HEK293 (cell line): ENCODE data around the gene WDR1.

Experiments
- CTCF ChIA-PET: fragments of 350-600 bp; formaldehyde crosslinking; extraction: SDS; loops from one replicate; lab custom pipeline; 2021; ENCODE audit warnings: antibody characterized with exemption; lab: Yijun Ruan, JAX
- POLR2A ChIA-PET: fragments of 300-600 bp; formaldehyde crosslinking; extraction: SDS; loops from one replicate; lab custom pipeline; 2020; ENCODE audit warnings: antibody characterized with exemption, inconsistent platforms; lab: Yijun Ruan, JAX
- H3K27ac ChIP-seq: fragments of 200-500 bp; sonication (Bioruptor generic); 2 replicates; pipeline ENCODE4 v1.5.1; 2014; ENCODE audit warnings: low read depth, low read length, control low read depth, inconsistent platforms; ENCODE audit errors: extremely low read depth
- H3K36me3 ChIP-seq, 2 experiments: fragments of 200-500 bp in 1 of 2; sonication (Bioruptor generic) in 1 of 2; 1 replicate in 1 of 2; 2 replicates in 1 of 2; pipeline ENCODE4 v1.5.1; 2014 to 2017; ENCODE audit warnings: inconsistent platforms in 2 of 2, low read length in 2 of 2; ENCODE audit not compliant: control insufficient read depth in 2 of 2, insufficient read depth in 1 of 2
- H3K4me1 ChIP-seq: fragments of 200-500 bp; sonication (Bioruptor generic); 2 replicates; pipeline ENCODE4 v1.5.1; 2014; ENCODE audit warnings: mild to moderate bottlenecking, low read length, inconsistent platforms; ENCODE audit not compliant: control insufficient read depth, insufficient read depth
- H3K4me3 ChIP-seq: 2 replicates; pipeline ENCODE4 v1.5.1; 2011; ENCODE audit warnings: low read depth, mild to moderate bottlenecking, control low read depth, low read length, moderate library complexity
- H3K9me3 ChIP-seq: fragments of 200-500 bp; sonication (Bioruptor generic); 2 replicates; pipeline ENCODE4 v1.5.1; 2014; ENCODE audit warnings: low read depth, low read length, inconsistent platforms; ENCODE audit not compliant: control insufficient read depth, insufficient read depth
- EGR2 ChIP-seq: fragments of 450-650 bp; formaldehyde crosslinking; IDR thresholded peaks from 2 replicates; pipeline ENCODE4 v1.5.1; 2016; ENCODE audit warnings: low read depth, missing biosample characterization, missing genetic modification characterization
- HOXC10 ChIP-seq: sonication (generic); formaldehyde crosslinking; IDR thresholded peaks from 2 replicates; pipeline ENCODE4 v1.8.1; 2023; ENCODE audit warnings: mild to moderate bottlenecking, missing genetic modification reagents
- KLF8 ChIP-seq: fragments of 450-650 bp; formaldehyde crosslinking; IDR thresholded peaks from 2 replicates; pipeline ENCODE4 v1.5.1; 2016; ENCODE audit warnings: missing biosample characterization, missing genetic modification characterization
- OSR2 ChIP-seq: fragments of 450-650 bp; formaldehyde crosslinking; IDR thresholded peaks from 2 replicates; pipeline ENCODE4 v1.5.1; 2016; ENCODE audit warnings: missing biosample characterization, missing genetic modification characterization
- PATZ1 ChIP-seq: fragments of 450-650 bp; formaldehyde crosslinking; IDR thresholded peaks from 2 replicates; pipeline ENCODE4 v1.5.1; 2016; ENCODE audit warnings: missing biosample characterization, missing genetic modification characterization
- PRDM1 ChIP-seq: fragments of 450-650 bp; formaldehyde crosslinking; IDR thresholded peaks from 2 replicates; pipeline ENCODE4; 2016; ENCODE audit warnings: missing biosample characterization, missing genetic modification characterization
- SALL2 ChIP-seq: fragments of 450-650 bp; formaldehyde crosslinking; IDR thresholded peaks from 2 replicates; pipeline ENCODE4 v1.5.0; 2017; ENCODE audit warnings: missing biosample characterization, mild to moderate bottlenecking, missing genetic modification characterization, borderline replicate concordance
- SCRT2 ChIP-seq: fragments of 450-650 bp; formaldehyde crosslinking; IDR thresholded peaks from 2 replicates; pipeline ENCODE4 v1.5.1; 2016; ENCODE audit warnings: missing biosample characterization, missing genetic modification characterization
- SETDB1 ChIP-seq: IDR thresholded peaks from one replicate; pipeline ENCODE4 v1.6.1; 2017; ENCODE audit warnings: mild to moderate bottlenecking, low read length, moderate library complexity, mixed read lengths; ENCODE audit not compliant: insufficient read length
- WT1 ChIP-seq: fragments of 450-650 bp; formaldehyde crosslinking; IDR thresholded peaks from 2 replicates; pipeline ENCODE4 v1.5.1; 2016; ENCODE audit warnings: missing biosample characterization, missing genetic modification characterization
- ZEB2 ChIP-seq: fragments of 450-650 bp; formaldehyde crosslinking; IDR thresholded peaks from 2 replicates; pipeline ENCODE4 v1.5.1; 2016; ENCODE audit warnings: missing biosample characterization, missing genetic modification characterization
- ZFP41 ChIP-seq: fragments of 450-650 bp; formaldehyde crosslinking; IDR thresholded peaks from 2 replicates; pipeline ENCODE4 v1.5.1; 2016; ENCODE audit warnings: missing biosample characterization, missing genetic modification characterization, borderline replicate concordance
- ZNF112 ChIP-seq: fragments of 450-650 bp; formaldehyde crosslinking; IDR thresholded peaks from 2 replicates; pipeline ENCODE4 v1.5.0; 2017; ENCODE audit warnings: missing biosample characterization, missing genetic modification characterization
- ZNF114 ChIP-seq: fragments of 450-650 bp; formaldehyde crosslinking; IDR thresholded peaks from 2 replicates; pipeline ENCODE4 v1.5.0; 2017; ENCODE audit warnings: missing biosample characterization, missing genetic modification characterization
- ZNF146 ChIP-seq: fragments of 450-650 bp; formaldehyde crosslinking; IDR thresholded peaks from 2 replicates; pipeline ENCODE4 v1.5.1; 2016; ENCODE audit warnings: missing biosample characterization, missing genetic modification characterization
- ZNF175 ChIP-seq: fragments of 450-650 bp; formaldehyde crosslinking; IDR thresholded peaks from 2 replicates; pipeline ENCODE4 v1.5.1; 2016; ENCODE audit warnings: missing biosample characterization, missing genetic modification characterization
- ZNF211 ChIP-seq: fragments of 450-650 bp; formaldehyde crosslinking; IDR thresholded peaks from 2 replicates; pipeline ENCODE4 v1.5.1; 2016; ENCODE audit warnings: low read depth, missing biosample characterization, missing genetic modification characterization
- ZNF274 ChIP-seq, 2 experiments: fragments of 200-500 bp in 1 of 2; fragments of 450-650 bp in 1 of 2; sonication (Bioruptor generic) in 1 of 2; formaldehyde crosslinking in 1 of 2; IDR thresholded peaks; 2 replicates each; pipeline versions ENCODE4 v1.5.1 to v1.6.1; 2014 to 2016; ENCODE audit warnings: borderline replicate concordance in 1 of 2, inconsistent platforms in 1 of 2, low read length in 1 of 2, missing biosample characterization in 1 of 2, missing genetic modification characterization in 1 of 2
- ZNF354C ChIP-seq: fragments of 450-650 bp; formaldehyde crosslinking; IDR thresholded peaks from 2 replicates; pipeline ENCODE4 v1.5.1; 2016; ENCODE audit warnings: missing biosample characterization, missing genetic modification characterization, low read depth, borderline replicate concordance
- ZNF48 ChIP-seq: fragments of 450-650 bp; formaldehyde crosslinking; IDR thresholded peaks from 2 replicates; pipeline ENCODE4 v1.5.1; 2016; ENCODE audit warnings: missing biosample characterization, missing genetic modification characterization
- ZNF513 ChIP-seq: fragments of 450-650 bp; IDR thresholded peaks from 2 replicates; pipeline ENCODE4 v1.5.1; 2018; ENCODE audit warnings: missing biosample characterization, missing genetic modification characterization
- ZNF791 ChIP-seq: fragments of 450-650 bp; formaldehyde crosslinking; IDR thresholded peaks from 2 replicates; pipeline ENCODE4 v1.5.1; 2016; ENCODE audit warnings: missing biosample characterization, missing genetic modification characterization

WDR1 gene

GRCh38 chr4:10080589-10081217 lies 35.9 kb downstream of the WDR1 start:
- Histone ChIP-seq H3K4me3 (no peak overlapping the region), H3K36me3 (peaks cover 0 to 99% of the 10 kb centered on the region in 2 experiments; a peak in 1 of 3 replicates), H3K4me1 (no peaks in the 10 kb centered on the region), H3K27ac (no peak overlapping the region), H3K9me3 (no peaks in the 10 kb centered on the region)
- TF ChIP-seq ZNF513 (no peak), ZNF791 (tag by site-specific recombination) (no peak), ZFP41 (tag by site-specific recombination) (no peak), ZNF211 (no peak), KLF8 (no peak), ZEB2 (tag by site-specific recombination) (no peak), EGR2 (no peak), ZNF112 (tag by site-specific recombination) (no peak), SETDB1 (no peak), PRDM1 (no peak), ZNF175 (tag by site-specific recombination) (no peak), ZNF354C (tag by site-specific recombination) (no peak), ZNF146 (tag by site-specific recombination) (no peak), ZNF48 (no peak), PATZ1 (tag by site-specific recombination) (no peak), HOXC10 (CRISPR knock-in tag) (no peak), SALL2 (tag by site-specific recombination) (no peak), SCRT2 (tag by site-specific recombination) (no peak)
- POLR2A ChIA-PET = no interaction called here
- CTCF ChIA-PET = interaction anchor here (0.6 kb wide), 1 partner anchor 329 kb away, joined by 3 read pairs; no protein-coding TSS in a partner anchor

GRCh38 chr4:10079912-10080588 lies 36.5 kb downstream of the WDR1 start:
- POLR2A ChIA-PET = interaction anchor here (0.6 kb wide), 1 partner anchor 1652 kb away, joined by 4 read pairs; no protein-coding TSS in a partner anchor
- no peak for TF ChIP-seq WT1 (tag by site-specific recombination)
- no peak for TF ChIP-seq OSR2 (tag by site-specific recombination)
- no peak for TF ChIP-seq ZNF114 (tag by site-specific recombination)
- TF ChIP-seq ZNF274 (IDR thresholded peaks at IDR 0.05; ENCODE audit: low read length) = no peak
- no peak for TF ChIP-seq ZNF274 (tag by site-specific recombination; IDR thresholded peaks at IDR 0.05; ENCODE audit: borderline replicate concordance)
- TF ChIP-seq ZNF354C (tag by site-specific recombination) = no peak
- Histone ChIP-seq H3K4me3 (no peak overlapping the region), H3K9me3 (no peaks in the 10 kb centered on the region), H3K4me1 (no peaks in the 10 kb centered on the region), H3K27ac (no peak overlapping the region), H3K36me3 (peaks cover 0 to 99% of the 10 kb centered on the region in 2 experiments; a peak in 1 of 3 replicates)
- CTCF ChIA-PET = interaction anchor here (0.6 kb wide), 1 partner anchor 329 kb away, joined by 3 read pairs; no protein-coding TSS in a partner anchor
